ENCODE results near the gene ANKRD36B. TPM values are rescaled to one million over a fixed set of nuclear protein-coding genes. Genes with fewer than 3 reads are reported as not detected.
"Not testable (repeated sequence)": the region's sequence is repeated elsewhere in the genome, so short reads cannot be mapped to it uniquely, and the experiment has no call there.

Gene ANKRD36B
- total RNA-seq (2014; rRNA removed; shearing (Covaris generic)): 14.1 and 15.9 TPM in 2 replicates

- peak; percentile 38 for DNase-seq (ENCODE audit: low spot score)
Observed at GRCh38 chr2:97589598-97590510, at the start of gene ANKRD36B. TSS of gene ANKRD36B (minus strand) at chr2:97589877. CDS start at chr2:97589685, 192 bp downstream.

- DNase-seq (ENCODE audit: low spot score): not testable (repeated sequence)
Observed at GRCh38 chr2:97626049-97626430, 36.4 kb upstream of the ANKRD36B start.

DNA sequence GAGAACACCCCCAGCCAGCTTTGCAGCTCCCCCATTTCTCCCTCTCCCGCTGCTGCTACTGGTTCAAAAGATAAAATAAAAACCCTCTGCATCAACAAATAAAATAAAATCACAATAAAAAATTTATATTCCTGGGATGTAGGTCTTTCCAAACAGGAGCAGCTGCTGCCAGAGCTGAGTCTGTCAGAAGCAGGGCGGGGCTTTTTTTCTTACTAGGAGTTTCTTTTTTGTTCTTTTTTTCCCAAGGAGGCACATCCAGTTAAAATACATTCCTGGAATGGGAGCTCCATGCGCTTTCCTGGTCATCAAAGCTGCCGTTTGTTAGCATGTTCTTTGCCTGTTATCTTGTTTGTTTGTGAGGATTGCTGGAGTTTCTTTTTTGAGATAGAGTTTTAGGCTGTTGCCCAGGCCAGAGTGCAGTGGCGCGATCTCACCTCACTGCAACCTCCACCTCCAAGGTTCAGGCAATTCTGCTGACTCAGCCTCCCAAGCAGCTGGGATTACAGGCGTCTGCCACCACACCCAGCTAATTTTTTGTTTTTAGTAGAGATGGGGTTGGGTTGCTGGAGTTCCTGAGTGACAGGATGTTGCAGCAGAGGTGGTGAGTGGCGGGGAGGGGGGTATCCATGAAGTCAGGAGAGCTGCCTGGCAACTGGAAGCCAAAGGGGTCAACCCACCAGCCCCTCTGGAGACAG is 35.8 kb upstream of the ANKRD36B start:
- not testable (repeated sequence) for DNase-seq (ENCODE audit: low spot score)

- DNase-seq (ENCODE audit: low spot score): not testable (repeated sequence)
Observed at GRCh38 chr2:97622976-97623375, 33.3 kb upstream of the ANKRD36B start.

DNA sequence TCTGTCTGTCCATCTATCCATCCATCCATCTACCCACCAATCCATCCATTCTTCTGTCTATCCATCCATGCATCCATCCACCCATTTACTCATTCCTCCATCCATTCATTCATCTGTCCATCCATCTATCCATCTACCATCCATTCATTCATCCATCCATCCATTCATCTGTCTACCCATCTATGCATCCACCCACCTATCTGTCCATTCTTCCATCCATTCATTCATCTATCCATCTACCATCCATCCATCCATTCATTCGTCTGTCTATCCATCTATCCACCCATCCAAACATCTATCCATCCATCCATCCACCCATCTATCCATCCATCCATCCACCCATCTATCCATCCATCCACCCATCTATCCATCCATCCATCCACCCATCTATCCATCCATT is 30.8 kb upstream of the ANKRD36B start:
- not testable (repeated sequence) for DNase-seq (ENCODE audit: low spot score)

GRCh38 chr2:97618939-97619827 is 29.5 kb upstream of the ANKRD36B start:
- DNase-seq (ENCODE audit: low spot score): not testable (repeated sequence)

GRCh38 chr2:97617911-97618310 is 28.2 kb upstream of the ANKRD36B start:
- DNase-seq (ENCODE audit: low spot score): no peak

- DNase-seq (ENCODE audit: low spot score): not testable (repeated sequence)
Observed at GRCh38 chr2:97615746-97616145, 26.1 kb upstream of the ANKRD36B start.

DNA sequence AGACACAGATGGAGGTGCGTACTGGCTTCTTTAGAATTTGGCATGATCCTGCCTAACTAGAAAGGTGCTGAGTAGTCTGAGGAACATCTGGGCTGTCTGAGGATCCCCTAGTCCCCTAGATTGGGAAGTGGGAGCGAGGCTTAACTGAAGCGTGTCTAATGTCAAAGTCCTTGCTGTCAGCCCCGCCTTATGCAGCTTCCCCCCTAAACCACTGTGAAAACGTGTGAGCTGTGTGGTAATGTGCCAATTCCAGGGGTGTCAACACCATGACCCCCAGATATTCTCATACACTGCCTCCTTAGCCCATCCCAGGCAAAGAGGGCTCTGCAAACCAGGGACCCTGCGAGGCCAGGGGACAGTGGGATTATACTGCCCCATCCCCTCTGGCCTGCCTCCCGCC is 22.2 kb upstream of the ANKRD36B start:
- not testable (repeated sequence) for DNase-seq (ENCODE audit: low spot score)

- DNase-seq (ENCODE audit: low spot score): not testable (repeated sequence)
Observed at GRCh38 chr2:97608745-97609144, 19.1 kb upstream of the ANKRD36B start.

DNA sequence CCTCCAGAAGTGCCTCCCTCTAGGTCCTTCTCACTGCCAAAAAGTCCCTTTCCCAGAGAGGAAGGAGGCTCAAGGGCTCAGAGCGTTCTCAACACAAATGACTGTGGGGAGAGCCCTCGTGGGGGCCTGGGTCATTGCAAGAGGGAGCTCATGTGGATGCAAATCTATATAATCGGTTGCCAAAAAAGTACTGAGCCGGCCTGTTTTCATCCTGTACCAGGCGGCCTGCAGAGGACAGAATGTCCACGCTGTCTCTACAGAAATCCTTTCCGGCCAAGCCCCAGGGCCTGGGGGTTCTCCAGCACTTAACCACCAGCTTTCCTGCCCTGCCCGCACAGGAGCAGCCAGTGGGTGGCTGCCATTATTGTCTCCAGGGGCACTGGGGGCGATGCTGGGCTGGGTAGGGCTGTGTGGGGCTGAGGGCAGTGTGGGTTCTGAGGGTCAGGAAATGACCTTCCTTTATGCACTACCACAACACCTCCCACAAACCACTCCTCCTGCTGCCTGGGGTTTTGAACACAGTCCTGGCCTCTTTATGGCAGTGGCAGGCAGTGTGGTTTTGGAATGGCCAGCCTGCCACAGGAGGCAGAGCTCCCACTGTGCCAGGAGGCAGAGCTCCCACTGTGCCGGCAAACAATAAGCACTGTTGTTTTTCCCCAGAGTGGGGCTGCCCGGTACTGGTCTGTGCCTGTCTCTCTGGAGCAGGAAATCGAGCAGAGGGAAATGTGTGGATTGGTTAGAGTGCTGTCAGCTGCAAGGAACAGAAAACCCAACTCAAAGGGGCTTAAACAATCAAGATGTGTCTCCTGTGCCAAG is 16.1 kb upstream of the ANKRD36B start:
- not testable (repeated sequence) for DNase-seq (ENCODE audit: low spot score)

DNA sequence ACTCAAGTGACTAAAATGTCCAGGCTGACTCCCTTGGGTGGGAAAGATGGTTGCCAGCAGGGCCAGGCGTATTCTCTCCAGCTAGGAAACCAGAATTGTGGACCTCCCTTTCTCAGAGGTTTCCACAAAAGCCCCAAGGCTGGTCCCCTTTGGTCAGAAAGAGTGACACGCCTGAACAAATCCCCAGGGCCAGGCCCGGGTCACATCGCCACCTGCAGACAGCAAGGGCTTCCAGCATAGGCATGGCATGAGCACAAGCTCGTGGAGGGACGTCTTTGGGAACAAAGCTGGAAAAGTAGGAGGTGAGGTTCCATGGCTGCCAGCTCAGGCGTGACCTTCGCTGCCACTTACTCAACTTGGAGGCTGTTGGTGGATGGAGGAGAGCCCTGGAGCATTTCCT is 15.4 kb upstream of the ANKRD36B start:
- DNase-seq (ENCODE audit: low spot score): not testable (repeated sequence)

DNA sequence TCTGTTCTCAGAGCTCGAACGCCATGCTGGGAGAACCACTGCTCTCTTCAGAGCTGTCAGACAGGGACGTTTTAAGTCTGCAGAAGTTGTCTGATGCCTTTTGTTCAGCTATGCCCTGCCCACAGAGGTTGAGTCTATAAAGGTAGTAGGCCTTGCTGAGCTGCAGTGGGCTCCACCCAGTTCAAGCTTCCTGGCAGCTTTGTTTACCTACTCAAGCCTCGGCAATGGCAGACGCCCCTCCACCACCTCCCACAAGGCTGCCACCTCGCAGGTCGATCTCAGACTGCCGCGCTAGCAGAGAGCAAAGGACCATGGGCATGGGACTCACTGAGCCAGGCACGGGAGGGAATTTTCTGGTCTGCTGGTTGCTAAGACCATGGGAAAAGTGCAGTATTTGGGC is 11.9 kb upstream of the ANKRD36B start:
- DNase-seq (ENCODE audit: low spot score): not testable (repeated sequence)

GRCh38 chr2:97596180-97596579 is 6.5 kb upstream of the ANKRD36B start:
- DNase-seq (ENCODE audit: low spot score): not testable (repeated sequence)

- not testable (repeated sequence) for DNase-seq (ENCODE audit: low spot score)
Observed at GRCh38 chr2:97593520-97593919, 3.8 kb upstream of the ANKRD36B start.

- peak; percentile 84 for DNase-seq (ENCODE audit: low spot score)
Observed at GRCh38 chr2:97590515-97591394, 1.1 kb upstream of the ANKRD36B start.

- not testable (repeated sequence) for DNase-seq (ENCODE audit: low spot score)
Observed at GRCh38 chr2:97589257-97589597, 450 bp downstream of the ANKRD36B start.

DNA sequence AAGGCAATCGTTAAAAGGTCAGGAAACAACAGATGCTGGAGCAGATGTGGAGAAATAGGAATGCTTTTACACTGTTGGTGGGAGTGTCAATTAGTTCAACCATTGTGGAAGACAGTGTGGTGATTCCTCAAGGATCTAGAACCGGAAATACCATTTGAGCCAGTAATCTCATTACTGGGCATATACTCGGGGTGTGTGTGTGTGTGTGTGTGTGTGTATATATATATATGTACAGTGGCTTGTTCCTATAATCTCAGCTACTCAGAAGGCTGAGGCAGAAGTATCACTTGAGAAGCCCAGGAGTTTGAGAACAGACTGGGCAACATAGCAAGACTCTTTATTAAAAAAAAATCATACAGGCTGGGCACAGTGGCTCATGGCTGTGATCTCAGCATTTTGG is 24.0 kb downstream of the ANKRD36B start:
- not testable (repeated sequence) for DNase-seq (ENCODE audit: low spot score)

GRCh38 chr2:97552406-97552805 is 37.3 kb downstream of the ANKRD36B start:
- not testable (repeated sequence) for DNase-seq (ENCODE audit: low spot score)

DNA sequence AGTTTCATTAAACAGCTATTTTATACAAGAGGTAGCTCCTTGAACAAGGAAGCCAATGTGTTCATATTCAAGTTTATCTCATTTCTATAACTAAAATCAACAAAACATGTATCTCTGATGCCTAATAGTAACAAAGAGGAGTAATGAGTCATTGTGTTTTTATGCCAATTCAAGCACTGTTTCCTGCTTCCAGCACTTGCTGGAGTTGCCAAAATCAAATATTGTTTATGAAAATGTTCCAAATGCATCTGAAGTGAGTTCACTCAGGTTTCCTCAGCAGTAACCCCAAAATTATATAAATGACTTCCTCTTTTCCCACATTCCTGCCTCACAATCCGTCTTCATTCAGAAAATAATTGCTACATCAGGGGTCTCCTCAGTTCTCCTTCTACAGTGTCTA is 39.2 kb downstream of the ANKRD36B start:
- peak; percentile 13 for DNase-seq (ENCODE audit: low spot score)

Measured in A172 (cell line).